HG02642 (cell line): ENCODE results near the gene CD1D.
A peak's percentile ranks its signal among the peaks of the same experiment; 100 is the strongest.
"Not testable (repeated sequence)": the region's sequence is repeated elsewhere in the genome, so short reads cannot be mapped to it uniquely, and the experiment has no call there.

Source experiments
- ATAC-seq: cut with Tn5 transposase; IDR thresholded peaks from one replicate; pipeline ENCODE4 v1.9.1; 2021; ENCODE audit warnings: mild to moderate bottlenecking; ENCODE audit not compliant: unreplicated experiment, poor library complexity

The CD1D gene

DNA sequence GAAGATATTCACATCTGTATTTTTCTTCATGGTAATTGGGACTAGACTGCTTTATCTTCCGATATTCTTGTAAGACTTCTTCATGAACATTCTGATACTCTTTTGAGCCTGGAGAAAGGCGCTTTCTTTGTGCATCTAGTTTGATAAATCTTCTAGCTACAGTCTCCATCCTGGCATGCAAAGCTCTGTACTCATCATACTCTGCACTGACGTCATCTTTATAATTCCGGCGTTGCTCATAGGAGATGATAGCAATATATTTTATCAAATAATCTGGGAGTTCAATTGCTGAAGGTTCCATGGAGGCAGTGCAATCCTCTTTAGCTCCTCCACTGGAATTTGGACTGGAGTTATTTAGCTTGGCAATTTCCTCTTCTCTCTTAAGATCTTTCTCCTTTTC, 4.8 kb upstream of the CD1D start:
- ATAC-seq, result not testable (repeated sequence)

DNA sequence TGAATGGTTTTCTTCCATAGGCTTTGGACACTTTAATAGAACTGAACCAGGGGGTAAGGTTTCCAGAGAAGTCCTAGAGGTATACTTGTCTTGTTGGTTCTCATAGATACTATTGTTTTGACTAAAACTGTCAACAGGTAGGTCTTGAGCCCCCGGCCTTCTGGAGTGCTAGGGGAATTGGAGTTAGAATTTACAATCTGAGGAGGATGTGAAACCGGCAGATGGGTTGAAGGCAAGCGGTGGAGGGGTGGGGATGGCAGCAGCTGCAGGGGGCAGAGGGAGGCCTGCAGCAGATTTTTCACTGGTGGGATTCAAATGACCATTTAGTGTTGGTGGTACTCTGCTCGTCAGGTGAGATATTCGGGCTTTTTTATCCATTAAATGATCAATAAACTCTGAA, 4.3 kb upstream of the CD1D start:
- ATAC-seq, result no peak

DNA sequence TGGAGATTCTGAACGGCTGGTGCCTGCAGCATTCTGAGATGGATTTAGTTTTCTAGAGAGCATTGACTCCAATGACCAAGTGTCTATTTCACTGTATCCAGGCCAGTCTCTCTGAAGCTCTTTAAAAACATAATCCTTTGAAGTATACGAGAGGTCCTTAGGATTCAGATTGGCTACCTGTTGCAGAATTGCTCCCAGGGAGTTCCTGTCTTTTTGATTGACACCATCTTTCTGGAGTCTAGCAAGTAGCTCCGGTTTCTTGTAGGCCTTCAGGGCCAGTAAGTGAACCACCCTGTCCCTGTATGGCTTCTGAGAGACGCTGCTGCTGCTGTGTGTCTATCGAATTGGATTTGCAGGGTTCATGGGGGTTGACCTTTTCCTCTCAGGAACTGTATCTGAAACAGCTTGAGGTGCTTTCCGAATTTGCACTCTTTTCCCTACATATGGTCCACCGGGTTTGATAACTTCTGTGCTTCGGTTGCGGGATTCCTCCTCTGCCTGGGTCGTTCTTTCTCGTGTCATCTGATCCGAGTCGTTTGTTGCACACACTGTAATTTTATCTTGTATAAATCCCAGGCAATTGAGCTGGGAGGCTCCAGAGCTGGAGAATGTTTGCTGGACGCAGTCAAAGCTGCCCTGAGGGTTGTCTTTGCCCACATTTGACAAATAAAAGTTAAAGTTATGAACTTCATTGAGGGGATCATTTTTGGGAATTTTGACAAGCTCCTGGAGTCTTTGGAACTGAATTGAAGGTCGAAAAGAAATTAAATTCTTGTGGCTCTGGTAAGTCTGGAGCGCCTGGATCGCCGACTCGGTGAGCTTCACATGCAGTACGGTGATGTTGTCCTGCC, 3.6 kb upstream of the CD1D start:
- ATAC-seq, result not testable (repeated sequence)

DNA sequence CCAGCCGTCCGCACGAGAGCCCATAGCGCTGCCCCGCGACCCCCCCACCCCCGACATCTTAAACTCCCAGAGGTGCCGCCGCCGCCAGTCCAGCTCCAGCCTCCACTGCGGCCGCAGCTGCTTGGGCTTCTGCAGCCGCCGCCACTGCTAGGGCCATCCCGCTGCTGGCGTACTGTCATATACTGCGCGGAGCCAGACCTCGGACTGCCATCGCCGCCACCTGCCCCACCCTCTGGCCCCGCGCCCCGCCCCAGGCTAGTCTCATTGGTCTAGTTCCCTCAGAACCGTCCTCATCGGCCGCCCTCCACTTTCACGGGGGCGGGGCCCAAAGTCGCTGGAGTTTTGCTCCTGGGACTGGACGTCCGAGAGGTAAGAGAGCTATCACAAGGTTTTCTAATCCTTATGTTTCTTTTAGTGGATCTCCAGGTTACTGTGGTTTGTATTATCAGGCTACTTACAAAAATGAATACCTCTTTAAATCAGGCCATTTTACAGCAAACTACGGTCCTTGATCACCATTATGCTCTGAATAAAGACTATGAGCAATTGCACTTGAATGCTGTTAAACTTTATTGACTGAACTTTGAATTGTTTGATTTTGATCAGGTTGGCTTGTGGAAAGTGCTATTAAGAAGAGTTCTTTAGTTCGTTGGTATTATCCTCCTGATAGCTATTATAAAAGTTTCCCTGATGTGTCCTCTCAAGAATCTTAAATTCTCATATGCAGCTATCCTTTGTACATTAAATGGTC, 2.8 kb upstream of the CD1D start:
- ATAC-seq, result no peak

DNA sequence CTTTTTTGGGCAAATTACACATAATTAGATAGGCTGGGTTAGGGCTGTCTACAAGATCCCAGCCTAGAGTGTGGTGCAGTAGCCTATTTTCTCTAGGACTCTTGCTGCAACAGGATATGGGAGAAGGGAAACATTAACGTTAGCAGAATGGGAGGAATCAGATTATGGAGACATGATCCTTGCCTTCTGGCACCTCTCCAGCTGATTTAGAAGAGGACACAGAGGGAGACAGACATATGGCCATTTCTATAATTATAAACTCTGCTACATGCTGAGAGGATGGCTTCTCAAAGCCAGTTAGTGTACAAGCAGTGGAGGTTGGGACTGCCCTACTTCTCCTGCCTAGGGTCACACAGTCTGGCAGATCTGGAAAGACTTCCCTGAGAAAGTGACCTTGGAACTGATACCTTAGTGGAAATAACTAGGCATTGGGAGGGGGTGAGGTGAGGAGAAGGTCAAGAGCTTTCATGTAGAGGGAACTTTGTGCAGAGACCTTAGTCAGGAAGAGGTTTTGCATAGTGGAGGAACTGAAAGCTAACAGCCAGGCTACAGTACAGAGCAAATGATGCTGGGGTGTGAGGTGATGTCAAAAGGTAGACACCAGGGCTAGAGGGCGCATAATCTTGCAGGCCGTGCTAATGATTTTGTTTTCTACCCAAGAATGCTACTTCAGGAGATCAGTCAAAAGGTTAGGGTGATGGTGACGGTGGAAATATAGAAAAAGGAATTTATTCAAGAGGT, 1.2 kb upstream of the CD1D start:
- ATAC-seq, result peak; percentile 90

DNA sequence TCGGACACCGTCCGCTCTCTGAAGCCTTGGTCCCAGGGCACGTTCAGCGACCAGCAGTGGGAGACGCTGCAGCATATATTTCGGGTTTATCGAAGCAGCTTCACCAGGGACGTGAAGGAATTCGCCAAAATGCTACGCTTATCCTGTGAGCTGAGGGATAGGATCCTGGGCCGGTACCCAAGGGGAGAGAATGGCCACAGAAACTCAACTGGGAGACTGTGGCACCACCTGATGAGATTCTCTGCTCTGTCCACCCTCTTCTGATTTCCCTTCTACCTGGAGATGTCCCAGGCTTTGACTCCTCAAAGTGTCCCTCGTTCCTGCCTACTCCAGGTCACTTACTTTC, 855 bp downstream of the CD1D start:
- no peak for ATAC-seq

DNA sequence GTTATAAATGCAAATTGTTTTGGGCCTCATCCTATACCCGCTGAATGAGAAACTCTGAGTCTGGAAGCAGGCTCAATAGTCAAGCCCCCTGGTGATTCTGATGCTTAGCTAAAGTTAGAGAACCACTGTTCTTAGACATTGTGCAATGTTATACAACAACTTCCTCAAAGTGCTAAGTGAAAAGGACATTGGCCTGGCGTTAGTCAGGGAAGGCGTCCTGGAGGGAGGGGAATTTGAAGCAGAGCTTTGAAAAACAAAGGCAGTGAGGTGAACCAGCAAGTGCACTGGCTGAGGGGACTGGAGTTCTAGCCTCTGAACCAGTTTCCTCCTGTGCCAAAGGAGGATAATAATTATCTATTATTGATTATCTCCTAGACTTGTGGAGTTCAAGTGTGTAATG, 5.1 kb downstream of the CD1D start:
- no peak for ATAC-seq

DNA sequence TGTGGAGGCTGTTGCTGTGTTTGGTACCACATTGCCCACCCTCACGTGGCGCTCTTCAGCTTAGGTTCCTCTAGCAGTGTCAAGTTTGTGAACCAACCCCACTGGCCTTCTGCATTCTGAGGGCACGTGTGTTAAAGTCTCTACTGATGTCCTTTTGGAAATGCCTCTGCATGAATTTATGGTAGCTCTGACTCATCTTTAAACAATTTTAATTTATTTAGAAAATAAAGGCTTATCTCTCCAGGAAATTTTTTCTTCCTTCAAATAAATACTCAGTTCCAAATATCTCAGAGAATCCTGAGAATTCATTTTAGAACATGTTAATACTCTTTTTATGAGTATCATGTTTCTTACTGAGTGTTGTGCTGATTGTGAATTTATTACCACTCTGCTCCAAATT, 5.5 kb downstream of the CD1D start:
- no peak for ATAC-seq

DNA sequence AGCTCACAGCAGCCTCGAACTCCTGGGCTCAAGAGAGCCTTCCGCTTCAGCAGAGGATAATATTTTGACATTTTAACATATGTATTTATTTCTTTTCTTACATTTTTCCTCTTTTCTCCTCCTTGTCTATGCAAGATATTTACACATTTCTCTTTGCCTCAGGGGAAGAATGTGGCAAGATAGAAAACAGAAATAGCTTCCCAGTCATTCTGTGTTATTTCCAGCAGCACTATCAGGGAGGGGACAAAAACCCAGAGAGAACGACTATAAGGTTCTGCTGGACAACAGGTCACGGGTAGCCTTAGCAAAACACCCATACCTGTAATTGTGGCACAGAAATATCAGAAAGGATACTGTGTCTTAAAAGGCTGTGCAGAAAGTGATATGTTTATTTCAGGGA, 7.9 kb downstream of the CD1D start:
- ATAC-seq, result no peak

DNA sequence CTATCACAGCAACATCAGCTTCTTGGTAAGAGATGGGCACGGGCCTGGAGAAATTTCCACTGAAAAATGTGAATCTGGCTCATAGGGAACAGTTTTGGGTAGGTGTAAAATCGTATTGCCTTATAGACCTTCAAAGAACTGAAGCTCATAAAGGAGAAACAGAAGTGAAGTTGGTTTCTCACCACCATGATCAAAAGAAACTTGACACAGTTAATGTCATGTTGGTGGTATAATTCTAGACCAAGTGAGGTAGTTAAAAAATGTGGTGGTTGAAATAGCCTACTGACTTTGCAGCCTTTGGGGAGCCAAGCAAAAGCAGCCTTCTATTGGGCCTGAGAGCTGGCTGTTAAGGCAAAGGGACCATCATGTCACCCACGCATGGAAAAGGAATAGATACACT, 8.9 kb downstream of the CD1D start:
- ATAC-seq, result no peak

DNA sequence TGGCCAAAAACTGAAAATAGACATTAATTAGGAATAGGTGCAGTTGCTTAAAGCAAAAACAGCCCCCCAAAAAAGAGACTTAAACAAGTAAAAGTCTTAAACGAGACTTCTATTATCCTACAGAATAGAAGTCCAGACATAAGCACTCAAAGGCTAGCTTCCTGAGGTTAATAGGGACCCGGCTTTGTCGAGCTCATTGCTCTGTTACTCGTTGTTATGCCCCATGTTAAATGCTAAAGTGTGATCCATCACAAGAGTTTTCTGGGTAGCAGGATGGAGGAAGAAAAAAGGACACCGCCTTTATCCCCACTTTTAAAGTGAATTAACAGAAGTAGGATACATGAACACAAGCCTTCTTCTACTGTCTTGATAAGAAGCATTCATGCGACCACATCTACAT, 10.6 kb downstream of the CD1D start:
- ATAC-seq, result no peak

DNA sequence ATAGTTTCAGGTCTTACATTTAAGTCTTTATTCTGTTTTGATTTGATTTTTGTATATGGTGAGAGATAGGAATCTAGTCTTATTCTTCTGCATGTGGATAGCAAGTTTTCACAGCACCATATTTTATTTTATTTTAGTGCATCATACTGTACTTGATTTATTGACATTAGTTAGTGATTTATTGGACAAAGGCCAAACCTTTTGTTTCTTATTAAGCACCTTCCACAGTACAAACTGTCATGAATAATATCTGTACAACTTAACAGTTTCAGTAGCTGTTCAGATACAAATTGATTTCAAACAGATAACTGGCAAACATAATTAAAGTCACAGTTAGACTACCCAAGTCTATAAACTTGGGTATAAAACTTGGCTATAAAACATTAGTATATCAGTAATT, 15.8 kb downstream of the CD1D start:
- no peak for ATAC-seq

DNA sequence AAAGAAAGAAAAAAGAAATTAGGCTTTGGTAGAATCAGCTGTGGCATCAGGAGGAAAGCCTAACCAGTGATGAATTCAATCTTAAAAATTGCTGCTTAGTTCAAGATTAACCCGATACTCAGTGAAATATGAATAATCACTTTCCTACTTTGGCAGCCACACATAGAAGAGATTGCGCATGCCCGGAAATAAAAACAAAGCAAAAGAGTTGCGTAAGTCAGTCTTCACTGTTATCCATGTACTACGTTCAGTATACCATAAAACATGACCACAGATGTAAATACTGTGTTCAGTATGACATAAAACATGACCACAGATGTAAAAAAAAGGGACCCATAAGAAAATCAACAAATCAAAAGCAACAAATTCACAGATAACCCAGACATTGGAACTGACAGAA, 19.2 kb downstream of the CD1D start:
- ATAC-seq, result no peak

DNA sequence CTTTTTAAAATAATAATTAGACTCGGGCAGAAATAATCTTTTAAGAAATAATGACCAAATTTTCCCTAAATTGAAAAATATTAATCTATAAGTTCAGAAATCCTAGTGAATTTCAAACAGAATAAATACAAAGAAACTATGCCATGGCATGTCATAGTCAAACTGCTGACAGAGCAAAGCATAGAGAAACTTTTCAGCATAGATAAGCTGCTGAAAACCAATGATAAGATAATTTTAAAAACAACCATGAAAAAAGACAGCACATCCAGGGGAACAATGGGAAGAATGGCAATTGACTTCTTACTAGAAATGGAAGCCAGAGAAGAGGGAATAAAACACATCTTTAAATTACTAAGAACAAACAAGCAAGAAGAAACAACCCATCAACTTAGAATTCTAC, 19.8 kb downstream of the CD1D start:
- no peak for ATAC-seq

DNA sequence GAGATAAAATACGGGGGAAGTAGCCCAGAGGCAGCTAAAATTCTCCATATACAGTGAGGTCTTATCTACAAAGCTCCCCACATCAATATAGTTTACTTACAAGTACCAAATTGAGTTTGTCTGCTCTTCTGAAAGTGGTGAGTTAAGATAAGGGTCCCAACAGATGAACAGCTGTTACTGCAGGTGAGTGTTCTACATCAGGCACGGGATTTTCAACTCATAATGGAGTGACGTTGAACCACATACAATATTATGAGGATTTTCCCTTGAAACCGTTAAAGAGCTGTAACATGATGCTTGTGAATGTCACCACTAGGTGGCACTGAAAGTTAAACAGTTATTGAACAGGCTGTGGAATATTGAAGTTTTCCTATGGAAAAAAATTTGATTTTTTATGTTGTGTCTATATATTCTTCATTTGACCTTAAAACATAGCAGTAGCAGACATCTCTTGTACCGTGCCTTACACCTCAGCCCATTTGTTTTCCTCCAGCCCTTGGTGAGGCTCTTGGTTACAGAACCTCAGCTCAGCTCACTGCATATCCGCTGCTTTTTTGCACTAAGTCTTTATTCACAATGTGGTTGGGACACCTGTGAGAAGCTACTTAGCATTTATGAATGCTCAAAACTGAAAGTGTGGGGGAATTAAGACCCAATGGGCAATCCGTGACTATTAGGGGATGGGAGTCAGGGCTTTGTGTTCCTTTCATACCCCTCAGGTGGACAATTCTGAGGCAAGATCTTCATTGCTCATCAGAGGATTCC, 23.2 kb downstream of the CD1D start:
- no peak for ATAC-seq

DNA sequence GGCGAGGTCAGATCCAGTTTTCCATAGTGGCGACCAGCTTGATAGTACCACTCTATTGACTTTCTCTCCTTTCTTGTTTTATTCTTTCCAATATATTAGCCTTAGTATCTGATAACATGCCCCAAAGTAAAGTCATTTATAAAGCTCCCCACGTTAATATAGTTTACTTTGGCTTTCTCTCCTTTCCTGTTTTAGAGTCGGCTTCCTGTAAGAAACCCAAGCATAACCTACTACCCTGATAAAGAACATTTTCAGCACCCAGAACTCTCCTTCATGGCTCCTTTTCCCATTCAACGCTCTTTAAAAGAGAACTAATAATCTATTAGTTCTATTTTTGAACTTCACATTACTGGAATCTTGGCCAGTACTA, 23.7 kb downstream of the CD1D start:
- no peak for ATAC-seq

DNA sequence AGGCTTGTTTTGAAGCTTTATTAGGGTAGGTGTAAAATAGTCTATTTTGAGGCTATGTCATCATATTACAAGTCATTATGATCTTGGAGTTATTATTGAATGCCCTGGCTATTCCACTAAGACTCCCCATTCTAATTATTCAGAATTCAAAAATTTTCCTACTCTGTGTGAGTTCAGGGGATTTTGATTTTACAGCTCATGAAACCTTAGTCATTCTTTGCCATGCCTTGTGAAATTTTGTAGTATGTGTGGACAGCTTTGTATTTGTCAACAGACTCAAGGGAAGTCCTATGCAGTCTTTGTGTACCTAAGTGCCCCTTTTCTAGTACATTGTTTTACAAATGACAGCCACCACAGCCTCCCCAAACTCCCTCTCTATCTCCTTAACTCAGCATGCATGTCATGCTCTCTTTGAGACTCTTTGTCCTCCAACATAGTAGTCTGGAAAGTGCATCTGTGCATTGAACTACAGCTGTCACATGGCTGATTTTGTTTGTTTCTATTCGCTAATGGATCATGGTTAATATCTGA, 28.0 kb downstream of the CD1D start:
- no peak for ATAC-seq

DNA sequence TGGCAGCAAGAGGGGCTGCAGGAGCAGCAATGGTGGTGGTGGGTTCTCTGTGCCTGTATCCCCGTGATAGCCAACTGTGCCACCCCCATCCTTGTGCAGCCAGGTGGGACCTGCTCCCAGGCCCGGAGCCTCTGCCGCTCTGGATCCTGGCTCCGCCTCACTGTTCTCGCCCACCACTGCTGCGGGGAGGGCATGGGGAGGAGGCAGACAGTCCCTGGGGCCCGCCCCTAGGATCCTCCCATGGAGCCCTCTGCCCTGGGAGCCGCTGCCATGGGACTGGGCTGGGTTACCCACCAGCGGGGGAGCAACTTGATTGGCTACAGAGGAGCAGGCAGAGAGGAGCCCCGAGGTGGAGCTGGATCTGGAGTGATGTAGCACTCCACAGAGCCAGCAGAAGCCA, 31.6 kb downstream of the CD1D start:
- ATAC-seq, result no peak

DNA sequence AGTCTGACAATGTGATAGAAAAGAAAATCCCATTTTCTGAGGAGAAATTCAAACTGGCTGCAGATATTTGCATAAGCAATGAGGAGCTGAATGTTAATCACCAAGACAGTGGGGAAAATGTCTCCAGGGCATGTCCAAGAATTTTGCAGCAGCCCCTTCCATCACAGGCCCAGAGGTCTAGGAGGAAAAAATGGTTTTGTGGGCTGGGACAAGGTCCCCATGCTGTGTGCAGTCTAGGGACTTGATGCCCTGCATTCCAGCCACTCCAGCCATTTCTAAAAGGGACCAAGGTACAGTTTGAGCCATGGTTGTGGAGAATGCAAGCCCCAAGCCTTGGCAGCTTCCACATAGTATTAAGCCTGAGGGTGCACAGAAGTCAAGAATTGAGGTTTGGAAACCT, 42.8 kb downstream of the CD1D start:
- not testable (repeated sequence) for ATAC-seq

DNA sequence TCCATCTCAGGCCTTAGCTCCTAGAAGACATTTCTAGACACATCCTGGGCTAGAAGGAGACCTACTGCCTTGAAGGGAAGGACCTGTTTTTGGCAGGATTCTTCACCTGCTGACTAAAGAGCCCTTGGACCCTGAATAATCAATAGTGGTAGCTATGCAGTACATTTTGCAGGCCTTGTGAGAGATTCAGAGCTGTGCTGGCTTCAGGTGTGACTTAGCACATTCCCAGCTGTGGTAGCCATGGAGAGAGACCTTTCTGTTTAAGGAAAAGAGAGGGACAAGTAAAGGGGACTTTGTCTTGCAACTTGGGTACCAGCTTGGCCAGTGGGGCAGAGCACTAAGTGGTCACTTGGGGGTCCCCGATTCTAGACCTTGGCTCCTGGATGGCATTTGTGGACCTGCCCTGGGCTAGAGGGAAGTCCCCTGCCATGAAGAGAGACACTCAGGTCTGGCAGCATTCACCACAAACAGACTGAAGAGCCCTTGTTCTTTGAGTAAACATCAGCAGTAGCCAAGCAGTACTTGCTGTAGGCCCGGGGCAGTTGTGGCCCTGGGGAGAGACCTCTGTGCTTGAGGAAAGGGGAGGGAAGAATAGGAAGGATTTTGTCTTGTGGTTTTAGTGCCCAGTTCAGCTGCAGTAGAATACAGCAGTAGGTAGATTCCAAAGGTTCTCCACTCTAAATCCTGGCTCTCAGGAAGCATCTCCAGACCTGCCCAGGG, 47.4 kb downstream of the CD1D start:
- no peak for ATAC-seq
